ENCODE data around the gene SLC35B1. TPM values are rescaled to one million over a fixed set of nuclear protein-coding genes. Genes with fewer than 3 reads are reported as not detected.
A peak's percentile ranks its signal among the peaks of the same experiment; 100 is the strongest.
"Not testable (repeated sequence)": the region's sequence is repeated elsewhere in the genome, so short reads cannot be mapped to it uniquely, and the experiment has no call there.

Gene SLC35B1
- total RNA-seq, 2 experiments from 2014 or later = 55.8 to 70.1 TPM

DNA sequence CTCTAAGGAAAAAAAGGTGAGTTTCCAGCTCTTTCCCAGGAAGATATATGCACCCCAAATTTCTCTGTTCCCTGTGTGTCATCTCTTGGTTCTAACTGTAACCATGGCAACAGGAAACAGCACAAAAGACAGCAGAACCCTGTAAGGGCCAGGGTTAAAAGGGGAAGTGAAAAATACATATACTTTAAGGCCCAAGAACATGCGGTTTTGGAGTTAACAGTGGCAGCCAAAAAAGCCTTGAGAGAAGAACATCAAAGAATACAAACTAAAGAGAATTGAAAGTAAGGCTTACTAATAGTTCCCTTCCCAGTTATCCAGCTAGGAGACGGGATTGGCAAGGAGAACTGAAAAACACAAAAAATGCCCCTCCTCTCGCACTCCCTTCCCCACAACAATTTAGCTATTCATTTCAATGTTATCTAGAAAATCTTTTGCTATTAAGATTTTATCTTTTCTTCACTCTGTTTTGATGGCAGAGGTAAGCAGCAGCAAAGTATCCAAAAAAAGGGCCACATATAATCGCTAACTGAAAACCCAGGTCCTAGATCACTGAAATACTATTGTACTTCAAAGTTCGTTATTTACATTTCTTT is 31.4 kb downstream of the SLC35B1 start:
- peaks cover 29% of the 10 kb centered on the region for H3K36me3 Mint-ChIP-seq (ENCODE audit: low read depth)
- peak; percentile 73 for DNase-seq
- peaks cover 2% of the 10 kb centered on the region for H3K27me3 Mint-ChIP-seq
- peaks cover 48% of the 10 kb centered on the region for H3K4me1 Mint-ChIP-seq
- peaks cover 4% of the 10 kb centered on the region for H3K9me3 Mint-ChIP-seq
- peak overlapping the region; percentile 94 for H3K4me3 Mint-ChIP-seq
- ChIA-PET CTCF (interaction anchor here (0.6 to 1.3 kb wide), 6 partner anchors 12 to 397 kb away, joined by 3 to 5 read pairs (median 3); no protein-coding TSS in a partner anchor), POLR2A (no interaction called here)
- H3K27ac Mint-ChIP-seq = peak overlapping the region; percentile 99

DNA sequence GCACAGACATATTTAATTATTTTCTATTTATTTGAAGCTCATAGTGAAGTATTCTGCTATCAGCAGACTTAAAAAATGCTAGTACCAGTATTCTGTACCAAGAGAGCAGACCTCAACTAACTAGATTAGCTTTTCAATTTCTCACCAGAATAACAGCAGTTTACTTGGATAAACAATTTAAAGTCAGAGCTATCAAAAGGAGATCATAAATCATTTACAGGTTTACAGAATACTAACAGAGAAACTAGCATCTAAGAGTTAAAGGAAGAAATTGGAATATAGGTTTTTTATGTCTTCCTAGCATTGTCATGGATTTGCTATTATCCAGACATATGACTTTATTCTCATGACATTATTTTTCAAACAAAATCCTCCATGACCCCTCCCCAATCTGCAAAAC is 33.3 kb downstream of the SLC35B1 start:
- Mint-ChIP-seq H3K4me1 (peaks cover 57% of the 10 kb centered on the region), H3K27ac (no peak overlapping the region), H3K9me3 (peaks cover 4% of the 10 kb centered on the region), H3K4me3 (no peak overlapping the region), H3K36me3 (ENCODE audit: low read depth) (peaks cover 29% of the 10 kb centered on the region), H3K27me3 (peaks cover 2% of the 10 kb centered on the region)
- ChIA-PET CTCF (interaction anchor here (0.6 to 1.2 kb wide), 3 partner anchors 9 to 104 kb away, joined by 3 read pairs; no protein-coding TSS in a partner anchor), POLR2A (no interaction called here)
- DNase-seq = no peak

DNA sequence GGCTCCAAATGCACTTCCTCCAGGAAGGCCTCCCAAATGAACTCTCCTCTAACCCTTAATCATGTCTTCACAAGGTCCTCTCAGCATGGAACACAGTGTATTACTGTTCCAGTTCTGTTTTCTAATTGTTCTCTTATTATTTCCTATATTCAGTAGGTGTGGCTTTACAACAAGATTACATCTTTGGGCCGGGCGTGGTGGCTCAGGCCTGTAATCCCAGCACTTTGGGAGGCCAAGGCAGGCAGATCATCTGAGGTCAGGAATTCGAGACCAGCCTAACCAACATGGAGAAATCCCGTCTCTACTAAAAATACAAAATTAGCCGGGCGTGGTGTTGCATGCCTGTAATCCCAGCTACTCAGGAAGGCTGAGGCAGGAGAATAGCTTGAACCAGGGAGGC is 34.1 kb downstream of the SLC35B1 start:
- Mint-ChIP-seq H3K4me1 (peaks cover 57% of the 10 kb centered on the region), H3K36me3 (ENCODE audit: low read depth) (peaks cover 29% of the 10 kb centered on the region)
- DNase-seq, H3K27ac Mint-ChIP-seq, POLR2A ChIA-PET, H3K9me3 Mint-ChIP-seq, H3K4me3 Mint-ChIP-seq, H3K27me3 Mint-ChIP-seq: not testable (repeated sequence)
- CTCF ChIA-PET = interaction anchor here (0.6 to 1.2 kb wide), 2 partner anchors 10 to 22 kb away, joined by 3 read pairs; no protein-coding TSS in a partner anchor

GRCh38 chr17:49670641-49671040 is 37.1 kb downstream of the SLC35B1 start:
- Mint-ChIP-seq H3K27ac (no peak overlapping the region), H3K9me3 (no peaks in the 10 kb centered on the region), H3K36me3 (ENCODE audit: low read depth) (peaks cover 28% of the 10 kb centered on the region), H3K4me1 (peaks cover 41% of the 10 kb centered on the region), H3K27me3 (no peaks in the 10 kb centered on the region), H3K4me3 (no peak overlapping the region)
- POLR2A ChIA-PET = no interaction called here
- DNase-seq = no peak
- CTCF ChIA-PET = no interaction called here

- Mint-ChIP-seq H3K4me1 (peaks cover 36% of the 10 kb centered on the region), H3K36me3 (ENCODE audit: low read depth) (peaks cover 24% of the 10 kb centered on the region), H3K27me3 (no peaks in the 10 kb centered on the region), H3K4me3 (no peak overlapping the region), H3K9me3 (no peaks in the 10 kb centered on the region), H3K27ac (no peak overlapping the region)
- CTCF ChIA-PET = interaction anchor here (0.6 kb wide), 1 partner anchor 234 kb away, joined by 3 read pairs; no protein-coding TSS in a partner anchor
- no peak for DNase-seq
- POLR2A ChIA-PET = no interaction called here
Observed at GRCh38 chr17:49670002-49670401, 37.8 kb downstream of the SLC35B1 start.

DNA sequence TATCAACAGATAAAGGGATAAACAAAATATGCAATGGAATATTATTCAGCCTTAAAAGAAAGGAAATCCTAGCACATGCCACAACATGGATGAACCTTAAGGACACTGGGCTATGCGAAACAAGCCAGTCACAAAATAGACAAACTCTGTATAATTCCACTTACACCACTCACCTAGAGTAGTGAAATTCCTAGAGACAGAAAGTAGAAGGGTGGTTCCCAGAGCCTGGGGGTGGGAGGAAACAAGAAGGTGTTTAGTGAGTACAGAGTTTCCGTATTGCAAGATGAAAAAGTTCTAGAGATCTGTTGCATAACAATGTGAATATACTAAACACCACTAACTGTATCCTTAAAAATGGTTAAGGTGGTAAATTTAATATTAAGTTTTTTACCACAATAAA is 39.9 kb downstream of the SLC35B1 start:
- no peak overlapping the region for H3K27ac Mint-ChIP-seq
- H3K36me3 Mint-ChIP-seq (ENCODE audit: low read depth) = peaks cover 19% of the 10 kb centered on the region
- DNase-seq = no peak
- no peaks in the 10 kb centered on the region for H3K27me3 Mint-ChIP-seq
- H3K4me3 Mint-ChIP-seq = no peak overlapping the region
- CTCF ChIA-PET = no interaction called here
- H3K4me1 Mint-ChIP-seq = peaks cover 31% of the 10 kb centered on the region
- no peaks in the 10 kb centered on the region for H3K9me3 Mint-ChIP-seq
- POLR2A ChIA-PET = no interaction called here

GRCh38 chr17:49664706-49665211 is 43.0 kb downstream of the SLC35B1 start:
- Mint-ChIP-seq H3K9me3 (no peaks in the 10 kb centered on the region), H3K27ac (no peak overlapping the region), H3K36me3 (ENCODE audit: low read depth) (peaks cover 28% of the 10 kb centered on the region), H3K4me1 (peaks cover 30% of the 10 kb centered on the region), H3K27me3 (no peaks in the 10 kb centered on the region), H3K4me3 (no peak overlapping the region)
- CTCF ChIA-PET = interaction anchor here (0.6 to 1.6 kb wide), 4 partner anchors 11 to 340 kb away, joined by 3 to 4 read pairs (median 3); no protein-coding TSS in a partner anchor
- POLR2A ChIA-PET = no interaction called here
- DNase-seq = no peak

DNA sequence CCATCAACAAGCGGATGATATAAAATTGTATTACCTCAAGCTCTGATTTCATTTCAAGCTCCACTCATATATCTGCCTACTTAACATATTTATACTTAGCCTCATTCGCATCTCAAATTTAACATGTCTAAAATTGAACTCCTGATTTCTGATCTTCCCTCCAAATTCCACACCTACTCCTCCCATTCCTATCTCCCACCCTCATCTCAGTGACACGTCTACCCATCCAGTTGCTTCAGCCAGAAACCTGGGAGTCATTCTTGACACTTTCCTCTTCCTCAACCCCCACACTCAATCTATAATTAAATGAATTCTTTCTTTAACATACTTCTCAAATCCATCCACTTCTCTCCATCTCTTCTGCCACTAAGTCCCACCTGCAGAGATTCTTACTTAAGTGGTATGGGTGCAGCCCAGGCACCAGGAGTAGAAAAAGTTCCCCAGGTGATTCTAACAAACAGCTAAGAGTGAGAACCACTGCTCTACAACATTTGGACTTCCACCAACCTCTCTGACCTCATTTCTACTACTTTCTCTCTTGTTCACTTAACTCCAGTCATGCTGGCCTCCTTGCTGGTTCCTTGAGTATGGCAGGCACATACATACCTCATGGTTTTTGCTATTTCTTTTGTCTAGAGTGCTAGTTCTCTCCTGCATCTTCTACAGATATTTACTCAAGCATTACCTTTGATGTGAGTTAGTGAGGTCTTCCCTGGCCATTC is 47.9 kb downstream of the SLC35B1 start:
- Mint-ChIP-seq H3K36me3 (ENCODE audit: low read depth) (peaks cover 22% of the 10 kb centered on the region), H3K27me3 (no peaks in the 10 kb centered on the region), H3K4me1 (peaks cover 25% of the 10 kb centered on the region), H3K9me3 (no peaks in the 10 kb centered on the region), H3K27ac (no peak overlapping the region), H3K4me3 (no peak overlapping the region)
- no peak for DNase-seq
- ChIA-PET POLR2A (no interaction called here), CTCF (interaction anchor here (1.2 kb wide), 1 partner anchor 12 kb away, joined by 3 read pairs; no protein-coding TSS in a partner anchor)

- H3K27me3 Mint-ChIP-seq = no peaks in the 10 kb centered on the region
- peaks cover 15% of the 10 kb centered on the region for H3K4me1 Mint-ChIP-seq
- DNase-seq = no peak
- peaks cover 8% of the 10 kb centered on the region for H3K36me3 Mint-ChIP-seq (ENCODE audit: low read depth)
- no peak overlapping the region for H3K27ac Mint-ChIP-seq
- H3K9me3 Mint-ChIP-seq = no peaks in the 10 kb centered on the region
- CTCF ChIA-PET = interaction anchor here (1.0 kb wide), 1 partner anchor 10 kb away, joined by 3 read pairs; no protein-coding TSS in a partner anchor
- no peak overlapping the region for H3K4me3 Mint-ChIP-seq
- POLR2A ChIA-PET = no interaction called here
Observed at GRCh38 chr17:49656247-49656646, 51.5 kb downstream of the SLC35B1 start.

Other genes with a start within 250 kb of the SLC35B1 start
- under 1 TPM in 1 of 2 experiments, not detected in 1; 0.07 TPM for gene NGFR, start 212.7 kb downstream of the SLC35B1 start, total RNA-seq
- not detected for gene NXPH3, start 132.1 kb downstream of the SLC35B1 start, total RNA-seq
- 10 to 100 TPM; 64.1 to 68.1 TPM for gene SPOP, start 29.9 kb downstream of the SLC35B1 start, total RNA-seq
- 10 to 100 TPM; 30.6 to 34.1 TPM for gene FAM117A, start 56.2 kb upstream of the SLC35B1 start, total RNA-seq
- 10 to 100 TPM; 78.5 to 82.4 TPM for gene KAT7, start 80.7 kb upstream of the SLC35B1 start, total RNA-seq
- gene TAC4, start 140.1 kb upstream of the SLC35B1 start, total RNA-seq = not detected

Measured in activated CD4-positive, alpha-beta T cell treated with anti-CD3 and anti-CD28 coated beads, Interleukin-2, amount 10 ng/mL, durations not matched to agents 7 days and 5 days (primary cell).